HepG2 (cell line): ENCODE results near the gene PIK3C3. TPM values are rescaled to one million over a fixed set of nuclear protein-coding genes. Genes with fewer than 3 reads are reported as not detected.

Source experiments
- ATAC-seq: fragments of 200-7000 bp; cut with Tn5 transposase; 3 replicates; pipeline ENCODE4 v1.9.1; 2020; ENCODE audit warnings: mild to moderate bottlenecking, moderate library complexity
- BruUV-seq: library from RNA; stranded (reverse); fragments of 400-500 nt; replicated peaks from 2 replicates; lab custom pipeline; 2021; lab: Mats Ljungman, UMichigan
- CTCF ChIA-PET: fragments of 300-600 bp; formaldehyde crosslinking; extraction: SDS; loops from one replicate; lab custom pipeline; 2021; ENCODE audit warnings: low total read pairs, inconsistent platforms, low intra/inter-chr PET ratio; lab: Yijun Ruan, JAX
- POLR2A ChIA-PET: fragments of 350-600 bp; sonication (Branson Sonifier 250); formaldehyde crosslinking; loops from one replicate; lab custom pipeline; 2020; ENCODE audit warnings: antibody characterized with exemption, inconsistent platforms; lab: Yijun Ruan, JAX
- DNase-seq: peaks from one replicate; pipeline ENCODE4 v3.0.0-alpha.2; 2015; ENCODE audit warnings: low spot score
- FAIRE-seq: peaks from 3 replicates; lab custom pipeline; 2011; peaks lifted over from hg19 to GRCh38; lab: Jason Lieb, UNC
- H2AFZ ChIP-seq: one replicate; pipeline ENCODE4 v1.6.1; 2011; ENCODE audit warnings: low read length, inconsistent platforms
- H3K27ac ChIP-seq: fragments of 300-600 bp; 3 replicates; pipeline ENCODE4 v1.8.0; 2011; ENCODE audit warnings: mixed run types, mild to moderate bottlenecking, mixed read lengths, low read length, inconsistent platforms; ENCODE audit not compliant: insufficient read depth; ENCODE audit errors: extremely low read length
- H3K27me3 ChIP-seq, 2 experiments: fragments of 200-600 bp in 1 of 2; 2 replicates in 1 of 2; 3 replicates in 1 of 2; pipeline versions ENCODE4 v1.6.0 to v1.8.0; 2011; ENCODE audit warnings: low read length in 2 of 2, mild to moderate bottlenecking in 2 of 2, moderate library complexity in 2 of 2, inconsistent platforms in 1 of 2; ENCODE audit not compliant: insufficient read depth in 2 of 2, control insufficient read depth in 1 of 2
- H3K36me3 ChIP-seq, 2 experiments: fragments of 200-600 bp in 1 of 2; replicated peaks in 1 of 2; 2 replicates in 1 of 2; 3 replicates in 1 of 2; pipeline versions ENCODE4 v1.5.1 to v1.8.0; 2011; ENCODE audit warnings: low read length in 2 of 2, inconsistent platforms in 1 of 2; ENCODE audit not compliant: insufficient read depth in 2 of 2, control insufficient read depth in 1 of 2
- H3K4me1 ChIP-seq: 2 replicates; pipeline ENCODE4 v1.5.1; 2012; ENCODE audit warnings: low read length, inconsistent platforms; ENCODE audit not compliant: insufficient read depth
- H3K4me2 ChIP-seq: 2 replicates; pipeline ENCODE4 v1.6.0; 2011; ENCODE audit warnings: low read depth, low read length, inconsistent platforms
- H3K4me3 ChIP-seq, 3 experiments: fragments of 200-600 bp in 1 of 3; sonication (generic), shearing (Covaris generic) in 1 of 3; replicated peaks in 1 of 3; 2 replicates each; pipeline ENCODE4 v1.5.1; 2011 to 2016; ENCODE audit warnings: low read length in 3 of 3, inconsistent platforms in 2 of 3, low read depth in 2 of 3, mild to moderate bottlenecking in 2 of 3, control low read depth in 1 of 3, mixed read lengths in 1 of 3; ENCODE audit not compliant: insufficient read depth in 1 of 3
- H3K79me2 ChIP-seq: one replicate; pipeline ENCODE4 v1.6.1; 2011; ENCODE audit warnings: low read length, inconsistent platforms; ENCODE audit not compliant: insufficient read depth
- H3K9ac ChIP-seq: 2 replicates; pipeline ENCODE4 v1.6.0; 2011; ENCODE audit warnings: mild to moderate bottlenecking, low read depth, low read length, inconsistent platforms; ENCODE audit not compliant: insufficient read depth
- H3K9me3 ChIP-seq: 2 replicates; pipeline ENCODE4 v1.5.1; 2012; ENCODE audit warnings: mild to moderate bottlenecking, low read length
- H4K20me1 ChIP-seq: 2 replicates; pipeline ENCODE4 v1.6.0; 2011; ENCODE audit warnings: inconsistent platforms, mild to moderate bottlenecking, low read length, moderate library complexity; ENCODE audit not compliant: insufficient read depth
- ELF1 ChIP-seq: sonication (generic); formaldehyde crosslinking; IDR thresholded peaks from 2 replicates; pipeline ENCODE4 v1.4.0; 2020; ENCODE audit warnings: missing genetic modification reagents
- NFE2 ChIP-seq: sonication (generic); formaldehyde crosslinking; IDR thresholded peaks from 2 replicates; pipeline ENCODE4 v1.4.0; 2020; ENCODE audit warnings: missing genetic modification reagents
- NR2F2 ChIP-seq: IDR thresholded peaks from 2 replicates; pipeline ENCODE4 v1.6.1; 2012; ENCODE audit warnings: low read depth, inconsistent platforms, borderline replicate concordance
- POGZ ChIP-seq: sonication (generic); formaldehyde crosslinking; IDR thresholded peaks from 2 replicates; pipeline ENCODE4 v1.4.0; 2020; ENCODE audit warnings: mild to moderate bottlenecking, missing genetic modification reagents
- SIN3B ChIP-seq: fragments of 150-350 bp; IDR thresholded peaks from 2 replicates; pipeline ENCODE4 v1.6.1; 2014; ENCODE audit warnings: low read length
- ZBTB8A ChIP-seq: sonication (generic); formaldehyde crosslinking; IDR thresholded peaks from 2 replicates; pipeline ENCODE4 v1.4.0; 2020; ENCODE audit warnings: mild to moderate bottlenecking, low read depth, missing genetic modification reagents, borderline replicate concordance
- ZNF382 ChIP-seq: sonication (generic); formaldehyde crosslinking; IDR thresholded peaks from 2 replicates; pipeline ENCODE4 v1.5.0; 2020; ENCODE audit warnings: missing genetic modification reagents, mild to moderate bottlenecking, borderline replicate concordance
- ZNF569 ChIP-seq: sonication (generic); formaldehyde crosslinking; IDR thresholded peaks from 2 replicates; pipeline ENCODE4 v1.5.0; 2020; ENCODE audit warnings: mild to moderate bottlenecking, missing genetic modification reagents, moderate library complexity, borderline replicate concordance
- ZNF678 ChIP-seq: sonication (generic); formaldehyde crosslinking; IDR thresholded peaks from 2 replicates; pipeline ENCODE4 v1.4.0; 2020; ENCODE audit warnings: mild to moderate bottlenecking, missing genetic modification reagents
- WGBS: methylation state at CpG from one replicate; pipeline ENCODE4 v1.1.6; 2017; ENCODE audit warnings: low lambda C conversion rate; 5-methylcytosine and 5-hydroxymethylcytosine counted together
- in situ Hi-C: cut with HindIII; loops from 2 replicates; pipeline ENCODE4 v1.10.0; 2017; ENCODE audit warnings: low pct_unique_long_range_greater_than_20kb; ENCODE audit not compliant: extremely low pct_ligation_motif_present
- intact Hi-C: fragments of 100-400 bp; cut with micrococcal nuclease; formaldehyde crosslinking; loops from one replicate; pipeline ENCODE4 v1.10.0; 2022; ENCODE audit not compliant: unreplicated experiment
- polyA plus RNA-seq, 8 experiments: library from polyadenylated mRNA; depleted of rRNA in 3 of 8; stranded (reverse) in 7 of 8; unstranded in 1 of 8; fragments of >200 nt; fragmentation: Illumina TruSeq in 4 of 8; extraction: Trizol in 4 of 8; gene quantifications; 2 replicates each; pipeline versions ENCODE4 v1.2.1 to v1.2.3, GENCODE V29; 2011 to 2016; ENCODE audit warnings: low read depth in 4 of 8, missing spikeins in 1 of 8, mixed read lengths in 1 of 8; ENCODE audit not compliant: insufficient read depth in 1 of 8
- total RNA-seq, 5 experiments: library from RNA; depleted of rRNA; stranded (reverse); fragments of >200 nt; fragmentation: Illumina TruSeq; extraction: Trizol; gene quantifications; 2 replicates each; pipeline ENCODE4 v1.2.3, GENCODE V29; 2016; ENCODE audit warnings: low read depth in 1 of 5
- TF ChIP-seq, protein P1 (sequence below): IDR thresholded peaks from 2 replicates; pipeline ENCODE4 v1.6.1; 2016; ENCODE audit warnings: low read depth, missing genetic modification reagents, missing compliant biosample characterization
- TF ChIP-seq, protein P2 (sequence below): sonication (generic); formaldehyde crosslinking; IDR thresholded peaks from 2 replicates; pipeline ENCODE4 v1.4.0; 2020; ENCODE audit warnings: missing genetic modification reagents

PIK3C3 gene
- total and polyA plus RNA-seq, 2 of the 13 experiments (the other 11 are each of a cell fraction or from before 2014, with no cell fraction given), result 42.8 to 46.4 TPM

- in situ Hi-C loops, result no loop called here
Measured at GRCh38 chr18:41966943-41967342, 11.9 kb downstream of the PIK3C3 start.

More at GRCh38 chr18:41966943-41967342, 11.9 kb downstream of the PIK3C3 start:
- peaks cover 8% of the 10 kb centered on the region for H3K79me2 ChIP-seq
- FAIRE-seq, result no peak
- peaks cover 5 to 46% of the 10 kb centered on the region in 2 experiments for H3K36me3 ChIP-seq
- no peaks in the 10 kb centered on the region for H3K27me3 ChIP-seq
- no peak for TF ChIP-seq ELF1
- no peak for TF ChIP-seq NFE2 (CRISPR knock-in tag)
- TF ChIP-seq ZBTB8A (CRISPR knock-in tag), result no peak
- TF ChIP-seq, protein P1, sequence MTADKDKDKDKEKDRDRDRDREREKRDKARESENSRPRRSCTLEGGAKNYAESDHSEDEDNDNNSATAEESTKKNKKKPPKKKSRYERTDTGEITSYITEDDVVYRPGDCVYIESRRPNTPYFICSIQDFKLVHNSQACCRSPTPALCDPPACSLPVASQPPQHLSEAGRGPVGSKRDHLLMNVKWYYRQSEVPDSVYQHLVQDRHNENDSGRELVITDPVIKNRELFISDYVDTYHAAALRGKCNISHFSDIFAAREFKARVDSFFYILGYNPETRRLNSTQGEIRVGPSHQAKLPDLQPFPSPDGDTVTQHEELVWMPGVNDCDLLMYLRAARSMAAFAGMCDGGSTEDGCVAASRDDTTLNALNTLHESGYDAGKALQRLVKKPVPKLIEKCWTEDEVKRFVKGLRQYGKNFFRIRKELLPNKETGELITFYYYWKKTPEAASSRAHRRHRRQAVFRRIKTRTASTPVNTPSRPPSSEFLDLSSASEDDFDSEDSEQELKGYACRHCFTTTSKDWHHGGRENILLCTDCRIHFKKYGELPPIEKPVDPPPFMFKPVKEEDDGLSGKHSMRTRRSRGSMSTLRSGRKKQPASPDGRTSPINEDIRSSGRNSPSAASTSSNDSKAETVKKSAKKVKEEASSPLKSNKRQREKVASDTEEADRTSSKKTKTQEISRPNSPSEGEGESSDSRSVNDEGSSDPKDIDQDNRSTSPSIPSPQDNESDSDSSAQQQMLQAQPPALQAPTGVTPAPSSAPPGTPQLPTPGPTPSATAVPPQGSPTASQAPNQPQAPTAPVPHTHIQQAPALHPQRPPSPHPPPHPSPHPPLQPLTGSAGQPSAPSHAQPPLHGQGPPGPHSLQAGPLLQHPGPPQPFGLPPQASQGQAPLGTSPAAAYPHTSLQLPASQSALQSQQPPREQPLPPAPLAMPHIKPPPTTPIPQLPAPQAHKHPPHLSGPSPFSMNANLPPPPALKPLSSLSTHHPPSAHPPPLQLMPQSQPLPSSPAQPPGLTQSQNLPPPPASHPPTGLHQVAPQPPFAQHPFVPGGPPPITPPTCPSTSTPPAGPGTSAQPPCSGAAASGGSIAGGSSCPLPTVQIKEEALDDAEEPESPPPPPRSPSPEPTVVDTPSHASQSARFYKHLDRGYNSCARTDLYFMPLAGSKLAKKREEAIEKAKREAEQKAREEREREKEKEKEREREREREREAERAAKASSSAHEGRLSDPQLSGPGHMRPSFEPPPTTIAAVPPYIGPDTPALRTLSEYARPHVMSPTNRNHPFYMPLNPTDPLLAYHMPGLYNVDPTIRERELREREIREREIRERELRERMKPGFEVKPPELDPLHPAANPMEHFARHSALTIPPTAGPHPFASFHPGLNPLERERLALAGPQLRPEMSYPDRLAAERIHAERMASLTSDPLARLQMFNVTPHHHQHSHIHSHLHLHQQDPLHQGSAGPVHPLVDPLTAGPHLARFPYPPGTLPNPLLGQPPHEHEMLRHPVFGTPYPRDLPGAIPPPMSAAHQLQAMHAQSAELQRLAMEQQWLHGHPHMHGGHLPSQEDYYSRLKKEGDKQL (CRISPR knock-in tag), result no peak
- TF ChIP-seq POGZ, result no peak
- TF ChIP-seq, protein P2, sequence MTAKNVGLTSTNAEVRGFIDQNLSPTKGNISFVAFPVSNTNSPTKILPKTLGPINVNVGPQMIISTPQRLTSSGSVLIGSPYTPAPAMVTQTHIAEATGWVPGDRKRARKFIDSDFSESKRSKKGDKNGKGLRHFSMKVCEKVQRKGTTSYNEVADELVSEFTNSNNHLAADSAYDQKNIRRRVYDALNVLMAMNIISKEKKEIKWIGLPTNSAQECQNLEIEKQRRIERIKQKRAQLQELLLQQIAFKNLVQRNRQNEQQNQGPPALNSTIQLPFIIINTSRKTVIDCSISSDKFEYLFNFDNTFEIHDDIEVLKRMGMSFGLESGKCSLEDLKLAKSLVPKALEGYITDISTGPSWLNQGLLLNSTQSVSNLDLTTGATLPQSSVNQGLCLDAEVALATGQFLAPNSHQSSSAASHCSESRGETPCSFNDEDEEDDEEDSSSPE (CRISPR knock-in tag), result no peak
- TF ChIP-seq NR2F2, result no peak
- no peak for TF ChIP-seq SIN3B
- TF ChIP-seq ZNF678 (CRISPR knock-in tag), result no peak
- no peak for TF ChIP-seq ZNF569
- TF ChIP-seq ZNF382 (CRISPR knock-in tag), result no peak
- intact Hi-C loops, result no loop called here
- no peak overlapping the region for H2AFZ ChIP-seq
- CTCF ChIA-PET, result no interaction called here
- H3K4me2 ChIP-seq, result no peak overlapping the region
- no peak for ATAC-seq
- H3K4me1 ChIP-seq, result no peaks in the 10 kb centered on the region
- no peak for DNase-seq
- 93% methylated on average over 4 of the region's 4 CpGs for WGBS
- no peak overlapping the region for H3K27ac ChIP-seq
- POLR2A ChIA-PET, result no interaction called here
- no peak overlapping the region for H3K9ac ChIP-seq
- H3K9me3 ChIP-seq, result no peaks in the 10 kb centered on the region
- BruUV-seq, result no TSS peak
- 0 out of 2 replicates have a peak, but pooled peaks cover 3% of the 10 kb centered on the region for H4K20me1 ChIP-seq
- H3K4me3 ChIP-seq, result no peak overlapping the region
